NCI-H2107 treated with DMSO at 0.1 percent for 48 hours (cell line): ENCODE results near the gene STH.

ENCODE experiments used
- DNase-seq: peaks from one replicate; lab custom pipeline; 2025; ENCODE audit not compliant: unreplicated experiment; lab: John Stamatoyannopoulos, UW

STH gene

GRCh38 chr17:46043606-46044005 lies 44.6 kb downstream of the STH start:
- DNase-seq, result no peak

DNA sequence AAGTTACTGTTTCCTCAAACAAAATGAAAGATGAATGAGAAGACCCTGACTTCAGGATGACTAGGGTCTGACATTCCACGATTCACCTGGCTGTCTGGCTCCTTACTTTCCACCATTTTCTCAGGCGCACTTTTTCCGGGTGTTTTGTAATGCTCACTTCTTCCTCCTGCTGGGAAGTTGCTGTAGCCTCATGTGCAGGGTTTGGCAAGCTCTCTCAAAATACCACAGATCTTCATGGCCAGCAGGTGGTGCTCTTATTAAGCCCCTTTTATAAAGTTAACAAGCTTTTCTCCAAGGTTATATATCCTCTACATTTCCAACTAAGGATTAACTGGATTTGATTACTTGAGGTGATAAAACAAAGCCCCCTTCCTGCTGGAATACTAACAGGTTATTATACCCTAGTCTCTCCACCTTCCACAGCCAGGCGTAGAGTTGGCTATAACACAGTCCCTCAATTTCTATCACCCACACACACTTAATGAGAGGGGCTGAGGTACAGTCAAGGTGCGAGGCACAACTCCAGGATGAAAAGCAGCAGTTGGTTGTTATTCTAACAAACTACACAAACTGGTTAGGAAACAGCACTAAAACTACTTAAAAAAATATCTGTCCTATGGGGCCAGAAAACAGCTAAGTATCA lies 45.4 kb downstream of the STH start:
- peak; percentile 77 for DNase-seq

GRCh38 chr17:46044989-46045388 lies 45.9 kb downstream of the STH start:
- DNase-seq, result no peak

GRCh38 chr17:46045639-46046038 lies 46.6 kb downstream of the STH start:
- DNase-seq, result peak; percentile 63

- DNase-seq, result no peak
Observed at GRCh38 chr17:46046957-46047356, 47.9 kb downstream of the STH start.

GRCh38 chr17:46047398-46047797 lies 48.3 kb downstream of the STH start:
- DNase-seq, result no peak

GRCh38 chr17:46047856-46048255 lies 48.8 kb downstream of the STH start:
- DNase-seq, result no peak
